Measurements from ENCODE around the gene ZNF212.
A peak's percentile ranks its signal among the peaks of the same experiment; 100 is the strongest.

Gene ZNF212

GRCh38 chr7:149239345-149240143 is at the start of gene ZNF212:
Gene ZNF212, plus strand, starts transcription at chr7:149239651. Its CDS starts 128 bp downstream, at chr7:149239779.
- DNase-seq (ENCODE audit: low read depth): peak; percentile 84

- DNase-seq (ENCODE audit: low read depth): no peak
Measured at GRCh38 chr7:149191851-149192250, 47.6 kb upstream of the ZNF212 start.

GRCh38 chr7:149194799-149195179 is 44.7 kb upstream of the ZNF212 start:
- DNase-seq (ENCODE audit: low read depth): no peak

- peak; percentile 54 for DNase-seq (ENCODE audit: low read depth)
Measured at GRCh38 chr7:149195180-149196150, 44.0 kb upstream of the ZNF212 start, which contains the start of gene ZNF282. Gene ZNF282, plus strand, starts transcription at chr7:149195546. Its CDS starts 44 bp downstream, at chr7:149195590.

GRCh38 chr7:149196151-149196704 is 43.2 kb upstream of the ZNF212 start:
- no peak for DNase-seq (ENCODE audit: low read depth)

- DNase-seq (ENCODE audit: low read depth): no peak
Measured at GRCh38 chr7:149196705-149197171, 42.7 kb upstream of the ZNF212 start.

- DNase-seq (ENCODE audit: low read depth): no peak
Measured at GRCh38 chr7:149197675-149198074, 41.8 kb upstream of the ZNF212 start.

GRCh38 chr7:149198161-149198816 is 41.2 kb upstream of the ZNF212 start:
- no peak for DNase-seq (ENCODE audit: low read depth)

GRCh38 chr7:149199234-149199995 is 40.0 kb upstream of the ZNF212 start:
- DNase-seq (ENCODE audit: low read depth): no peak

- DNase-seq (ENCODE audit: low read depth): no peak
Measured at GRCh38 chr7:149202831-149203231, 36.6 kb upstream of the ZNF212 start.

GRCh38 chr7:149205690-149206381 is 33.6 kb upstream of the ZNF212 start:
- no peak for DNase-seq (ENCODE audit: low read depth)

GRCh38 chr7:149207324-149208035 is 32.0 kb upstream of the ZNF212 start:
- DNase-seq (ENCODE audit: low read depth): no peak

- DNase-seq (ENCODE audit: low read depth): peak; percentile 45
Measured at GRCh38 chr7:149209518-149210269, 29.8 kb upstream of the ZNF212 start.

GRCh38 chr7:149210551-149210950 is 28.9 kb upstream of the ZNF212 start:
- DNase-seq (ENCODE audit: low read depth): no peak

- no peak for DNase-seq (ENCODE audit: low read depth)
Measured at GRCh38 chr7:149214020-149214720, 25.3 kb upstream of the ZNF212 start.

GRCh38 chr7:149216402-149216801 is 23.0 kb upstream of the ZNF212 start:
- DNase-seq (ENCODE audit: low read depth): no peak

- DNase-seq (ENCODE audit: low read depth): no peak
Measured at GRCh38 chr7:149217570-149217969, 21.9 kb upstream of the ZNF212 start.
